WTC11 (cell line): ENCODE measurements around the gene ACACA. TPM values are rescaled to one million over a fixed set of nuclear protein-coding genes. Genes with fewer than 3 reads are reported as not detected.

ENCODE experiments used
- ATAC-seq: fragments of 200-7000 bp; cut with Tn5 transposase; 2 replicates; pipeline ENCODE4 v1.10.0; 2021; ENCODE audit warnings: mild to moderate bottlenecking, moderate library complexity
- CTCF ChIA-PET: fragments of 300-600 bp; sonication (Branson Sonifier 250); formaldehyde crosslinking; loops from one replicate; lab custom pipeline; 2021; ENCODE audit warnings: antibody characterized with exemption; lab: Charles Lee
- POLR2A ChIA-PET: fragments of 350-600 bp; sonication (Branson Sonifier 250); formaldehyde crosslinking; loops from one replicate; lab custom pipeline; 2021; ENCODE audit warnings: antibody characterized with exemption; lab: Charles Lee
- DNase-seq: peaks from one replicate; pipeline ENCODE4 v3.0.0; 2021; ENCODE audit warnings: low spot score
- H3K27ac Mint-ChIP-seq: 2 replicates; pipeline ENCODE4 v1.8.0; 2021; ENCODE audit warnings: mixed read lengths
- H3K27me3 Mint-ChIP-seq: 2 replicates; pipeline ENCODE4 v1.8.0; 2021; ENCODE audit warnings: low read depth, mild to moderate bottlenecking, moderate library complexity, mixed read lengths
- H3K36me3 Mint-ChIP-seq: 2 replicates; pipeline ENCODE4 v1.8.0; 2021; ENCODE audit warnings: mixed read lengths
- H3K4me1 Mint-ChIP-seq: 2 replicates; pipeline ENCODE4 v1.8.0; 2022; ENCODE audit warnings: mixed read lengths
- H3K4me3 Mint-ChIP-seq: 2 replicates; pipeline ENCODE4 v1.8.0; 2021; ENCODE audit warnings: mild to moderate bottlenecking, moderate library complexity, mixed read lengths
- H3K9me3 Mint-ChIP-seq: 2 replicates; pipeline ENCODE4 v1.8.0; 2021; ENCODE audit warnings: mixed read lengths
- ETV6 ChIP-seq: sonication (generic); formaldehyde crosslinking; IDR thresholded peaks from 2 replicates; pipeline ENCODE4 v1.8.1; 2022; ENCODE audit warnings: mild to moderate bottlenecking, missing genetic modification reagents
- FOXJ3 ChIP-seq: sonication (generic); formaldehyde crosslinking; IDR thresholded peaks from 2 replicates; pipeline ENCODE4 v1.9.0; 2021; ENCODE audit warnings: missing genetic modification reagents, mild to moderate bottlenecking, borderline replicate concordance
- IRF1 ChIP-seq: sonication (generic); formaldehyde crosslinking; IDR thresholded peaks from 2 replicates; pipeline ENCODE4 v1.8.0; 2023; ENCODE audit warnings: missing genetic modification reagents
- JAZF1 ChIP-seq: fragments of 250-450 bp; sonication (Bioruptor Pico); IDR thresholded peaks from 2 replicates; pipeline ENCODE4 v1.9.0; 2021; ENCODE audit warnings: moderate library complexity, mild to moderate bottlenecking, inconsistent platforms
- NFYB ChIP-seq: sonication (generic); formaldehyde crosslinking; conservative IDR thresholded peaks from 2 replicates; pipeline ENCODE4 v1.8.0; 2022; ENCODE audit warnings: low read depth, missing genetic modification reagents
- SMAD4 ChIP-seq: sonication (generic); formaldehyde crosslinking; IDR thresholded peaks from 2 replicates; pipeline ENCODE4 v1.8.0; 2022; ENCODE audit warnings: mild to moderate bottlenecking, missing genetic modification reagents
- ZNF232 ChIP-seq: sonication (generic); formaldehyde crosslinking; IDR thresholded peaks from 2 replicates; pipeline ENCODE4 v1.8.0; 2022; ENCODE audit warnings: mild to moderate bottlenecking, missing genetic modification reagents
- ZNF317 ChIP-seq: sonication (generic); formaldehyde crosslinking; IDR thresholded peaks from 2 replicates; pipeline ENCODE4 v1.8.1; 2023; ENCODE audit warnings: low read depth, mild to moderate bottlenecking, moderate library complexity, missing genetic modification reagents, borderline replicate concordance
- ZNF423 ChIP-seq: fragments of 250-450 bp; sonication (Bioruptor Pico); IDR thresholded peaks from 2 replicates; pipeline ENCODE4 v2.1.2; 2022; ENCODE audit warnings: mild to moderate bottlenecking, moderate library complexity
- ZNF532 ChIP-seq: fragments of 250-450 bp; sonication (Bioruptor Pico); IDR thresholded peaks from 2 replicates; pipeline ENCODE4 v1.9.0; 2021; ENCODE audit warnings: mild to moderate bottlenecking, borderline replicate concordance
- total RNA-seq: library from RNA; stranded (reverse); gene quantifications from 3 replicates; pipeline ENCODE4 v1.2.3, GENCODE V29; 2021
- TF ChIP-seq, protein P1 (sequence below): sonication (generic); formaldehyde crosslinking; IDR thresholded peaks from 2 replicates; pipeline ENCODE4 v1.8.0; 2022; ENCODE audit warnings: mild to moderate bottlenecking, missing genetic modification reagents
- TF ChIP-seq, protein P2 (sequence below): sonication (generic); formaldehyde crosslinking; IDR thresholded peaks from 2 replicates; pipeline ENCODE4 v1.8.1; 2023; ENCODE audit warnings: mild to moderate bottlenecking, moderate library complexity, missing genetic modification reagents

Gene ACACA
- total RNA-seq, 1 experiment from 2014 or later = 167 TPM

DNA sequence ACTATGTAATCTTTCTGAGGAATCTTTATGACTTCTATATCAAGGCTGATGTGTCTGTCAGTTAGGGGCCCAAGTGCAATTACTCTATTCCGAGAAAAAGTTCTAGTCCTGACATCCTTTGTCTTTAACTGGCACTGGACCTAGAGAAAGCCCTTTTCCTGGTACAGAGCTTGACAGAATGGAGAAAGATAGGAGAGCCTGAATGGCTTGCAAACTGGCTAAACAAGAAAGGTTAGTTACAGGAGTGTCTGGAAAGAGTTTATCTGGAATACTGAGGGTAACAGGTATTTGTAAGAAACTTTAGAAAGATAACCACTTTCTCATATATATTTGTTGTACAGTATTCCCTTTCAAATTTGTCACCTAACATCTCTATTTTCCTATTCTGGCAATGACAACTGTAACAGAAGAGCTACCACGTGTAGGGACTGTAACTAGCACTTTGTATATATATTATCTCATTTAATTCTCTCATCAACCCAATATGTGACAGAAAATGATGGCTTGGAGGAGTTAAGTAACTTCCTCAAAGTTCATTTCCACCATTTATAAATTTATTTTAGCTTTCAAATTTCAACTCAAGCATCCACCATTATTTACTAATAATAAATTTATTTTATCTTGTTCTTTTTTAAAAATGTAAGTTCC is 128.3 kb downstream of the ACACA start (continued):
- TF ChIP-seq ZNF317 (CRISPR knock-in tag) = no peak
- no peak for TF ChIP-seq NFYB (CRISPR knock-in tag)
- TF ChIP-seq FOXJ3 (CRISPR knock-in tag) = no peak
- no peak for TF ChIP-seq ZNF232
- no peak for TF ChIP-seq SMAD4 (CRISPR knock-in tag)
- TF ChIP-seq, protein P1, sequence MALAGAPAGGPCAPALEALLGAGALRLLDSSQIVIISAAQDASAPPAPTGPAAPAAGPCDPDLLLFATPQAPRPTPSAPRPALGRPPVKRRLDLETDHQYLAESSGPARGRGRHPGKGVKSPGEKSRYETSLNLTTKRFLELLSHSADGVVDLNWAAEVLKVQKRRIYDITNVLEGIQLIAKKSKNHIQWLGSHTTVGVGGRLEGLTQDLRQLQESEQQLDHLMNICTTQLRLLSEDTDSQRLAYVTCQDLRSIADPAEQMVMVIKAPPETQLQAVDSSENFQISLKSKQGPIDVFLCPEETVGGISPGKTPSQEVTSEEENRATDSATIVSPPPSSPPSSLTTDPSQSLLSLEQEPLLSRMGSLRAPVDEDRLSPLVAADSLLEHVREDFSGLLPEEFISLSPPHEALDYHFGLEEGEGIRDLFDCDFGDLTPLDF (CRISPR knock-in tag) = no peak

DNA sequence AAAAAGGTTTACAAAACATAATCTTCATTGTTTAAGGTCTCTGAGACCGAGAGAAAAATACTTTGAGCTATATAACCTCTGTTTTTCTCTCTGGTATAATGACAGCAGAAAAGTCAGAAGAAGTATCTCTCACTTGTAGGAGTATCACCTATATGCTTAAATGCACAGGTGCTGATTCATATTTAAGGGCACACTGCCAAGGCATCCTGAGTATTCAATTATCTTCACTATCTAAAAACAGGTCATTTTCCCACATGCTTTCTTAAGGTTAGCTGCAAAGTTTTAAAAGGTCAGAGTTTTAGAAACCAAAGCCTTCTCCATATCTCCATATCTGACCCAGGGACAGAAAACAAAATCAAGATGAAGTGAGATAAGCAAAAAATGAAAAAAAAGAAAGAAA is 130.2 kb downstream of the ACACA start:
- Mint-ChIP-seq H3K9me3 (no peaks in the 10 kb centered on the region), H3K36me3 (peaks cover 43% of the 10 kb centered on the region), H3K4me3 (no peak overlapping the region), H3K4me1 (no peaks in the 10 kb centered on the region), H3K27ac (peak overlapping the region; percentile 8; the same call in 1 of the 2 replicates), H3K27me3 (no peaks in the 10 kb centered on the region)
- ChIA-PET CTCF (interaction anchor here (0.8 to 1.4 kb wide), 2 partner anchors 97 to 674 kb away, joined by 4 to 9 read pairs; no protein-coding TSS in a partner anchor), POLR2A (no interaction called here)
- no peak for TF ChIP-seq ZNF532 (CRISPR knock-in tag)
- TF ChIP-seq JAZF1 (CRISPR knock-in tag) = no peak
- no peak for TF ChIP-seq ZNF423 (CRISPR knock-in tag)
- ATAC-seq (no peak), DNase-seq (no peak)

DNA sequence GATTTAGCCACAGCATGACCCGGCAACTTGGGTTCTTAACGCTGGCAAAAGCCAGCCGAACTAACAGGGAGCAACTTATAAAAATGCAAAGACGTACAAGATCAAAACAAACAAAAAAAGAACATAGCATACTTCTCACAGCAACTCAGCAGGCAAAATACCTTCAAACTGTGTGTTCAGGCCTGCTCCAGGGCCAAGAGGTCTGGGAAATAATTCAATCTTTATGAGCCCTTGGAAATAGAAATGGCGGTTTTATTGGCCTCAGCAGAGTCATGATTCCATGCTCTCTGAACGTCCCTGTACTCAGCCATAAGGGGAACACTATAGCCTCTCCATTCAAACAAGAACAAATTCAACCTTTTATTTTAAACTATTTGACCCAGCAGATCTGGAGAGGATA is 132.2 kb downstream of the ACACA start:
- POLR2A ChIA-PET = no interaction called here
- Mint-ChIP-seq H3K27ac (peak overlapping the region; percentile 75), H3K4me1 (no peaks in the 10 kb centered on the region), H3K4me3 (no peak overlapping the region), H3K36me3 (peaks cover 54% of the 10 kb centered on the region), H3K27me3 (no peaks in the 10 kb centered on the region)
- no peak for DNase-seq
- CTCF ChIA-PET = no interaction called here
- TF ChIP-seq, protein P2, sequence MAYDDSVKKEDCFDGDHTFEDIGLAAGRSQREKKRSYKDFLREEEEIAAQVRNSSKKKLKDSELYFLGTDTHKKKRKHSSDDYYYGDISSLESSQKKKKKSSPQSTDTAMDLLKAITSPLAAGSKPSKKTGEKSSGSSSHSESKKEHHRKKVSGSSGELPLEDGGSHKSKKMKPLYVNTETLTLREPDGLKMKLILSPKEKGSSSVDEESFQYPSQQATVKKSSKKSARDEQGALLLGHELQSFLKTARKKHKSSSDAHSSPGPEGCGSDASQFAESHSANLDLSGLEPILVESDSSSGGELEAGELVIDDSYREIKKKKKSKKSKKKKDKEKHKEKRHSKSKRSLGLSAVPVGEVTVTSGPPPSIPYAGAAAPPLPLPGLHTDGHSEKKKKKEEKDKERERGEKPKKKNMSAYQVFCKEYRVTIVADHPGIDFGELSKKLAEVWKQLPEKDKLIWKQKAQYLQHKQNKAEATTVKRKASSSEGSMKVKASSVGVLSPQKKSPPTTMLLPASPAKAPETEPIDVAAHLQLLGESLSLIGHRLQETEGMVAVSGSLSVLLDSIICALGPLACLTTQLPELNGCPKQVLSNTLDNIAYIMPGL (CRISPR knock-in tag) = no peak
- no peak for TF ChIP-seq ETV6
- TF ChIP-seq IRF1 (CRISPR knock-in tag) = no peak
- TF ChIP-seq, all 79 proteins: peak for 0
- no peaks in the 10 kb centered on the region for H3K9me3 Mint-ChIP-seq
- ATAC-seq = no peak
